ENCODE data around the gene RCAN2. TPM values are rescaled to one million over a fixed set of nuclear protein-coding genes. Genes with fewer than 3 reads are reported as not detected.

Gene RCAN2
- total and polyA plus RNA-seq, 9 of the 15 experiments (the other 6 are each of a cell fraction or from before 2014, with no cell fraction given), result 0.04 TPM; not detected in 8

DNA sequence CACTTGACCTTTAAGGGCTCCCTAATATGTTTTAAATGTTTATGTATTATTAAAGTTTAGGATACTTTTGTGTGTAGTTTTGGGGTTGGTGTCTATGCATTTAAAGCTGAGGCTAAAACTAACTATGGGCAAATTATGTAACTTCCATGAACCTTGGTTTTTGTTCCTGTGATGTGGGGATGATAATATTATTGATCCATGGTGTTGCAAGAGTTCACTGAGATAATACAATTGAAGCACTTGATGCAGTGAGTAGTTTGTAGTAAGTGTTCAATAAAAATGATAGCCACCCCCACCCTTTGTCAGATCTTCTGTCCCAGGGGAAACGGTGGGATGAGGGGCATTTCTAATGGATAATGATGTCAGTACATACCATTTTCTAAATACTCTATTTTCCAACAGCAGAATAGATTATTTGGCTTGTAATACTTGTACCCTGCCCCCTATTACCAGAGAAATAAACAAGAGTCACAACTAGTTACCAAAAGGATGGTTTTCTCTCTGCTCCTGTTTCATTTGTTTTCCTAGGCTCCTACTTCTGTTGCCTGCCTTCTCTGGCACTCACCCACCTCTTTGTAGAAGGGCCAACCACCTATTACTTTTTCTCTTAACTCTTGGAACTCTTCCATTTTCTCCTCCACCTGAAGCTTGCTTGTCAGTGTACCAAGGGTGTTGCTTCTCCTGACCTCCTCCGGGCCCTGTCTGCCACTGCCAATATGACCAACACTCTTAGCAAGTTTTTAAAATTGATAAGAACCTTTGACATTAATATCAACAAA, 97.9 kb downstream of the RCAN2 start:
- intact Hi-C loops (cut with micrococcal nuclease), result no loop called here
- Histone ChIP-seq H4K20me1 (replicated peaks; ENCODE audit: control insufficient read depth, insufficient read depth, low read length) (no peaks in the 10 kb centered on the region), H2AFZ (ENCODE audit: low read depth, low read length) (no peak overlapping the region), H3K4me2 (ENCODE audit: insufficient read depth, low read length) (no peak overlapping the region), H3K79me2 (ENCODE audit: control insufficient read depth, insufficient read depth, low read length) (no peaks in the 10 kb centered on the region), H3K27ac (ENCODE audit: extremely low read depth, low read depth, low read length) (no peak overlapping the region), H3K9me1 (ENCODE audit: control insufficient read depth, insufficient read depth, low read length) (no peaks in the 10 kb centered on the region), H3K27me3 (ENCODE audit: control insufficient read depth in 2 of 2, insufficient read depth in 2 of 2, low read length in 2 of 2) (no peaks in the 10 kb centered on the region), H3K36me3 (ENCODE audit: control insufficient read depth, insufficient read depth, low read length) (no peaks in the 10 kb centered on the region), H3K4me3 (no peak overlapping the region), H3K4me1 (replicated peaks in 1 of 2; ENCODE audit: control insufficient read depth in 2 of 2, insufficient read depth in 2 of 2, low read length in 2 of 2) (no peaks in the 10 kb centered on the region), H3K9ac (ENCODE audit: insufficient read depth in 1 of 2, low read depth in 2 of 2, low read length in 2 of 2) (no peak overlapping the region), H3K9me3 (replicated peaks; ENCODE audit: control insufficient read depth, insufficient read depth, low read depth, low read length) (no peaks in the 10 kb centered on the region)
- FAIRE-seq (no peak), ATAC-seq (no peak), DNase-seq (ENCODE audit: extremely low read depth in 1 of 4, low spot score in 3 of 4) (no peak)
- WGBS (ENCODE audit: insufficient coverage, low coverage, missing lambda C conversion rate), result 3% methylated on average over 2 of the region's 2 CpGs
- BruUV-seq (replicated peaks), result no TSS peak
- ChIA-PET CTCF (ENCODE audit: low intra/inter-chr PET ratio) (no interaction called here), POLR2A (no interaction called here)
- TF ChIP-seq, protein P1, sequence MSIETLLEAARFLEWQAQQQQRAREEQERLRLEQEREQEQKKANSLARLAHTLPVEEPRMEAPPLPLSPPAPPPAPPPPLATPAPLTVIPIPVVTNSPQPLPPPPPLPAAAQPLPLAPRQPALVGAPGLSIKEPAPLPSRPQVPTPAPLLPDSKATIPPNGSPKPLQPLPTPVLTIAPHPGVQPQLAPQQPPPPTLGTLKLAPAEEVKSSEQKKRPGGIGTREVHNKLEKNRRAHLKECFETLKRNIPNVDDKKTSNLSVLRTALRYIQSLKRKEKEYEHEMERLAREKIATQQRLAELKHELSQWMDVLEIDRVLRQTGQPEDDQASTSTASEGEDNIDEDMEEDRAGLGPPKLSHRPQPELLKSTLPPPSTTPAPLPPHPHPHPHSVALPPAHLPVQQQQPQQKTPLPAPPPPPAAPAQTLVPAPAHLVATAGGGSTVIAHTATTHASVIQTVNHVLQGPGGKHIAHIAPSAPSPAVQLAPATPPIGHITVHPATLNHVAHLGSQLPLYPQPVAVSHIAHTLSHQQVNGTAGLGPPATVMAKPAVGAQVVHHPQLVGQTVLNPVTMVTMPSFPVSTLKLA (conservative IDR thresholded peaks at IDR 0.05), result no peak
- TF ChIP-seq POLR2H (tag; IDR thresholded peaks at IDR 0.05; ENCODE audit: low read depth) (no peak), KLF6 (CRISPR knock-in tag; IDR thresholded peaks at IDR 0.05; ENCODE audit: borderline replicate concordance) (no peak), TFAM (CRISPR knock-in tag; conservative IDR thresholded peaks at IDR 0.05) (no peak), RAD51 (IDR thresholded peaks at IDR 0.05; ENCODE audit: borderline replicate concordance, low read depth) (no peak)
- TF ChIP-seq, protein P2, sequence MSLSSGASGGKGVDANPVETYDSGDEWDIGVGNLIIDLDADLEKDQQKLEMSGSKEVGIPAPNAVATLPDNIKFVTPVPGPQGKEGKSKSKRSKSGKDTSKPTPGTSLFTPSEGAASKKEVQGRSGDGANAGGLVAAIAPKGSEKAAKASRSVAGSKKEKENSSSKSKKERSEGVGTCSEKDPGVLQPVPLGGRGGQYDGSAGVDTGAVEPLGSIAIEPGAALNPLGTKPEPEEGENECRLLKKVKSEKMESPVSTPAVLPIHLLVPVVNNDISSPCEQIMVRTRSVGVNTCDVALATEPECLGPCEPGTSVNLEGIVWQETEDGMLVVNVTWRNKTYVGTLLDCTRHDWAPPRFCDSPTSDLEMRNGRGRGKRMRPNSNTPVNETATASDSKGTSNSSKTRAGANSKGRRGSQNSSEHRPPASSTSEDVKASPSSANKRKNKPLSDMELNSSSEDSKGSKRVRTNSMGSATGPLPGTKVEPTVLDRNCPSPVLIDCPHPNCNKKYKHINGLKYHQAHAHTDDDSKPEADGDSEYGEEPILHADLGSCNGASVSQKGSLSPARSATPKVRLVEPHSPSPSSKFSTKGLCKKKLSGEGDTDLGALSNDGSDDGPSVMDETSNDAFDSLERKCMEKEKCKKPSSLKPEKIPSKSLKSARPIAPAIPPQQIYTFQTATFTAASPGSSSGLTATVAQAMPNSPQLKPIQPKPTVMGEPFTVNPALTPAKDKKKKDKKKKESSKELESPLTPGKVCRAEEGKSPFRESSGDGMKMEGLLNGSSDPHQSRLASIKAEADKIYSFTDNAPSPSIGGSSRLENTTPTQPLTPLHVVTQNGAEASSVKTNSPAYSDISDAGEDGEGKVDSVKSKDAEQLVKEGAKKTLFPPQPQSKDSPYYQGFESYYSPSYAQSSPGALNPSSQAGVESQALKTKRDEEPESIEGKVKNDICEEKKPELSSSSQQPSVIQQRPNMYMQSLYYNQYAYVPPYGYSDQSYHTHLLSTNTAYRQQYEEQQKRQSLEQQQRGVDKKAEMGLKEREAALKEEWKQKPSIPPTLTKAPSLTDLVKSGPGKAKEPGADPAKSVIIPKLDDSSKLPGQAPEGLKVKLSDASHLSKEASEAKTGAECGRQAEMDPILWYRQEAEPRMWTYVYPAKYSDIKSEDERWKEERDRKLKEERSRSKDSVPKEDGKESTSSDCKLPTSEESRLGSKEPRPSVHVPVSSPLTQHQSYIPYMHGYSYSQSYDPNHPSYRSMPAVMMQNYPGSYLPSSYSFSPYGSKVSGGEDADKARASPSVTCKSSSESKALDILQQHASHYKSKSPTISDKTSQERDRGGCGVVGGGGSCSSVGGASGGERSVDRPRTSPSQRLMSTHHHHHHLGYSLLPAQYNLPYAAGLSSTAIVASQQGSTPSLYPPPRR (CRISPR knock-in tag; IDR thresholded peaks at IDR 0.05; ENCODE audit: borderline replicate concordance), result no peak
- TF ChIP-seq, protein P3, sequence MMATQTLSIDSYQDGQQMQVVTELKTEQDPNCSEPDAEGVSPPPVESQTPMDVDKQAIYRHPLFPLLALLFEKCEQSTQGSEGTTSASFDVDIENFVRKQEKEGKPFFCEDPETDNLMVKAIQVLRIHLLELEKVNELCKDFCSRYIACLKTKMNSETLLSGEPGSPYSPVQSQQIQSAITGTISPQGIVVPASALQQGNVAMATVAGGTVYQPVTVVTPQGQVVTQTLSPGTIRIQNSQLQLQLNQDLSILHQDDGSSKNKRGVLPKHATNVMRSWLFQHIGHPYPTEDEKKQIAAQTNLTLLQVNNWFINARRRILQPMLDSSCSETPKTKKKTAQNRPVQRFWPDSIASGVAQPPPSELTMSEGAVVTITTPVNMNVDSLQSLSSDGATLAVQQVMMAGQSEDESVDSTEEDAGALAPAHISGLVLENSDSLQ (IDR thresholded peaks at IDR 0.05), result no peak
- in situ Hi-C loops (cut with MboI), result no loop called here

Data from K562 (cell line).